GM19193 (cell line): ENCODE results near the gene CCDC9.

Experiments used
- POLR2A ChIP-seq: IDR thresholded peaks from 4 replicates; pipeline ENCODE4 v1.6.1; 2011; ENCODE audit not compliant: insufficient read depth, insufficient read length; ENCODE audit errors: extremely low read depth

The CCDC9 gene

GRCh38 chr19:47255879-47256692 is at the start of gene CCDC9:
CCDC9 (plus strand) TSS chr19:47256525; CDS start chr19:47258401, 1,876 bp downstream.
- peak; percentile 83 for TF ChIP-seq POLR2A

DNA sequence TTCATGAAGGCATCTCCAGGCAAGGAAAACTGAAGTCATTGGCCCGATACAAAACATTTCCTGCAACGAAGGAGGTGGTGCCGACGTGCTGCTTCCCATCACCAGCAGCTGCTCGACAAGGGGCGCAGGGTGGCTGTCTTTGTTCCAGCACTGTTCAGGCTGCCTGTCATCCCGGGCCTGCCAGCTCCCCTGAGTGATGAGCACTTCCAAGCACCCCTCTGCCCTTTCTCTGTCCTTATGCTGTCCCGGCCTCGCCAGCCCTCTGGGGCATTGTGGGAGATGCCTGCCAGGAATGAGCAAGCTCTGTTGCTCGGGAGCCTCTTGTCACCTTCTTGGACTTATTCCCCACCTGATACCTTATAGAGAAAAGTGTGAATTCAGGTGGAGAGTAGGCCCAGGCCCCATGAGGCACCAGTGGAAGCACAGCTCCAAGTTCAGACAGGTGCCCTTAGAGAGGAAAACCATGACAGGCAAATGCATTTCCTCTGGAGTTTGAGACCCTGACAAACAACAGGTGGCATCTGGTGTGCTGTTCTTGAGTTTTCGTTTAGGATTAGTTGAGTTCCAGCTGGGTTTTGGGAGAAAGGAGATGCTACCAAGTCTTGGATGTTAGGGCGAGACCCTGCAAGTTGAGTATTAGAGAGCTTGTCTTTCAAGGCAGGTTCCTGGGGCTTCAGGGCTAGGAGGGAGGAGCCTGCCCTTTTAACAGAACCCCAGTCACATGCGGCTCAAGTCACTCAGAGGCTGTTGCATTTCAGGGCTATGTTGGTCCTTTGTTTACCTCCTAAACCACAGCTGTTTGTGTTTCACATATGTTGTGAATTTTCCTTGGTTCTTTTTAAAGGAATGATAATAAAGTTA is 46.8 kb upstream of the CCDC9 start:
- no peak for TF ChIP-seq POLR2A

DNA sequence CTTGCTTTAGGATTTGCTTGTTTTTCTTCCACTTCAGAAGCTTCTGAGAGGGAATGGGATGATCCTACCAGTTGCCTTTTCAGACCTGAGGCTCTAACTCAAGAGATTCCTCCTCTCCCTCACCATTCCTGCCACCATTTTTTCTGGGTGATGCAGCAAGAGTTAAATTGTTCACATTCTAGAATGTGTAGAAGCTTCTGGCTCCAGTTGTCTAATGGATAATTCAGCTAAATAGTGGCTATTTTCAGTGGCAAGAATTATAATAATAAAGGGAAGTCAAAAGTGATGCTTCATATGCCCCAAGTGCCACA is 46.2 kb upstream of the CCDC9 start:
- no peak for TF ChIP-seq POLR2A

DNA sequence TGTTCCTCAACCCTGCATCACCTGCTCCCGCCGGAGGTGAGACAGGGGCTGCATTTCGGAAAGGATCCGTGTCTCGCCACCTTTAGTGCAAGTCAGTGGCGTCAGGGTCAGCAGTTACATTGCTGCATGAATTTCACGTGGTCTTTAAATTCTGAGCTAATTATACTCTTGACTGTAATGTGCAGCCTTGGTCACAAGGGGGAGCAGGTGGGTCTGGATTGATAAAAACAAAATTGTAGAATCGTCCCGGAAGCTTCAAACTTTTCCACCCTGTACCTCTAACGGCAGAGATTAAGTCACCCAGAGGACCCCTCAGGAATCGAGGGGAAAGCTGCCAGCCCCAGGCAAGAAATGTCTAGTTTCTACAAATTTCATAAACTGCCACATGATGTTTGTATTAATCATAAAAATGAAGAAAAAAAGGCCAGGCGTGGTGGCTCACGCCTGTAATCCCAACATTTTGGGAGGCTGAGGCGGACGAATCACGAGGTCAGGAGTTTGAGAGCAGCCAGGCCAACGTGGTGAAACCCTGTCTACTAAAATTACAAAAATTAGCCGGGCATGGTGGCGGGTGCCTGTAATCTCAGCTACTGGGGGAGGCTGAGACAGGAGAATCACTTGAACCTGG is 45.5 kb upstream of the CCDC9 start:
- TF ChIP-seq POLR2A, result no peak

GRCh38 chr19:47215581-47215980 is 40.7 kb upstream of the CCDC9 start:
- TF ChIP-seq POLR2A, result no peak

GRCh38 chr19:47221080-47221841 is 35.1 kb upstream of the CCDC9 start:
- no peak for TF ChIP-seq POLR2A

- TF ChIP-seq POLR2A, result no peak
Measured at GRCh38 chr19:47221890-47222289, 34.4 kb upstream of the CCDC9 start.

DNA sequence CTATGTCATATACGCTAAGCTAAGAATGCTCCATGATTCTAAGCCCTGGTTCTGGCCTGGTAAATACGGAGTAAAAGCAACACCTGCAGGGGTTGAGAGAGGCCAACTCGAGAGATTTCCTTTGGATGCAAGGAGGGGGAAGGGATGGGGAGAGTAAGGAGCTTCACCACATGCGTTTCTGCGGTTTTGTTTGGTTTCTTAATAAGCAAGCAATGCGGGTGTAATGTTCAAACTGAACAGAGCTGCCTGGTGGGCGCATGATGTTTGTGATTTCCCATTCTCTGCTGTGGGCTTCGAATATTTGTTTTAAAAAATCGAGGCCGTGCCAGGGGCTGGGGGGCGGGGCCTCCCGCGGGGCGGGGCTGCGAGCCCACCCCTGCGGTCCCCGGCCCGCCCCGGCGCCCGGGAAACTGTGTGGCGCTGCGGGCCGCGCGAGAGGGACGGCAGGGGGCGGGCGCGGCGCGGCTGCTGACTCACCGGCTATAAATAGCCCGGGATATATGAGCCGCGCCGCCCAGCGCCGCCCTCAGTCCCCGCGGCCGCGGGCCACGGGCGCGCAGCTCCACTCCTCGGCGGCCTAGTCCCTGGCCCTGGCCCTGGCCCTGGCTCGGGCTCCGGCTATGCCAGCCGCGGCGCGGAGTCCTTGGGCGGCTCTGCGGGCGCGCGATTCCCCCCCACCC is 30.4 kb upstream of the CCDC9 start:
- TF ChIP-seq POLR2A, result peak; percentile 100

DNA sequence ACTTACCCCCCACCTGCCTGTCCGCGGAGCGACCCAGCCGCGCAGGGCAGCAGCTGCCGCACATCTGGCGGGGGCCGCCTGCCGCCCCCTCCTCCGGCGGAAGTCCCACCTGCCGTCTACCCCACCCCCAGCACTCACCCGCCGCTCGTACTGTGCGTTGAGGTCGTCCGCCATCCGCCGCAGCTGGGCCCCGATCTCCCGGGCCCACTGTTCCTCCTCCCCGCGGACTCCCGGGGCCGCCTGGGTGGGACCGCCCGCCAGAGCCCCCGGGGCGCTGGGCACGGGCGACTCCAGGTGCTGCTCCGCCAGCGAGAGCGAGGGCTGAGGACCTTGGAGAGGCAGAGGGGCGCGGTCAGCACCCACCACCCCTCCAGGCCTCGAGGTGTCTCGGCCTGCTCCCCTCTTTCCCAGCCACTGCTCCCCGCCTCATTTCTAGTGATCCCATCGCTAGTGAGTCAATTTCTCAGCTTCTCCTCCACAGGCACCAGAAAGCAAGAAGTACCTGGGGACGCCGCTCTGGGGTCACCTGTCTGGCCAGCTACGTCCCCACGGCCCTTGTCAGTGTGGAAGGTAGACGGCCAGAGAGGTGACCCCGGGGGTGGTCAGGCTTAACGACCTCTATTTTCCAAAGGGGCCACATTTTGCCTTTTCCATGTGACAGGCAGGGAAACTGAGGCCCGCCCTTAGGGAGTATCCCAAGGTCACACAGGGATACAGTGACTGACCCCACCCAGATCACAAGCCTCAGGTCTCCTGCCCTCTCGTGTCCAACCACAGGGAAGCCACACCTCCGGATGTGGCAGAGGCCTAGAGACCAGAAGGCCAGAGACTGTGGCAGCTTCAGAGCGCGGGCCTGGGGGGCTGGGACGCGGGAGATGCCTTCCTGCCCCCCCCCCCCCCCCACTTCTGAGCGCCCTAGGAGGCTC is 29.6 kb upstream of the CCDC9 start:
- peak; percentile 69 for TF ChIP-seq POLR2A

GRCh38 chr19:47227352-47228167 is 28.8 kb upstream of the CCDC9 start:
- TF ChIP-seq POLR2A, result peak; percentile 12

DNA sequence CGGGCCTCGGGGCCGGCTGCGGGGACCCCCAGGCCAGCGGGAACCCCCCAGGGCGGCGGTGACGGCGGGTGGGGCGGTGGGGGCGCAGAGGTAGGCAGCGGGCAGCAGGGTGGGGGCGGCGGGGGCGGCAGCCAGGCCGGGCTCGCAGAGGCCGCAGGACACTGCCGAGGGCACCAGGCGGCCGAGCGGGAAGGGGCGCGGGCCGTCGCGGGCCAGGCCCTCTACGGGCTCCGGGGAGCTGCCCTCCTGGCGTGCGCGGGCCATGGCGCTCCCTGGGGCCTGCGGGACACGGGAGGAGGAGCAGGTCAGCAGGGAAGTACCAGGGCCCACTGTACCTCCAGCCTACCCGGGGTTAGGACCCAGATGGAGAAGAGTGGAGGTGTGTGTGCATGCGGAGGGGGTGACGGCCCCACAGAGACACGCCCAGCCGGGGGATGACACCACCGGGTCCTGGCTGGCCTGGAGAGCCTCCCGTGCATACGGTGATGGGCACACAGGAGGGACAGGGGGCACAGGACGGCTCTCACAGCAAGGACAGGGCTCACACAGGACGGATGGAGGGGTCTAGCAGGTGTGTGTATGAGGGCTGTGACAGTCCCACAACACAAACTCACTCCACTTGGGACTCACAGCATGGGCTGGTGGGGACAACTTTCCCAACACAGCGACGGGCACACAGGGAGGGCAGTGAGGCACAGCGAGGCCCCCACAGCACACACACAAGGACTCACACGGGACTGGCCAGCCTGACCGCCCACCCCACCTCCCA is 28.0 kb upstream of the CCDC9 start:
- peak; percentile 38 for TF ChIP-seq POLR2A

GRCh38 chr19:47228937-47229675 is 27.2 kb upstream of the CCDC9 start:
- TF ChIP-seq POLR2A, result peak; percentile 7

DNA sequence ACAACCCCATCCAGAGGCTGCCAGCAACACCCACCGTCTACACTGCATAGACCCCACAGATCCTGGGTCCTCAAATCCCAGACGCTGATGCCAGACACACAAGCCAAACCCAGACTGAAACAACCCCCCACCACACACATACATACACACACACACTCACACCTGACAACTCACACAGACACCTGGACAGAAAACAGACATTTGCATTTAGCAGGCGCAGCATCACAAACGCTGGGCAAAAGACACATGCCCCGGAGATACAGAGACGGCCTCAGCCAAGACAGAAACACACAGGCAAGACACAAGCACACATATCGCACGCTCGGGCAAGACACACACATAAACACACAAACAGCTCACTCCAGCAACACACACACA is 26.7 kb upstream of the CCDC9 start:
- TF ChIP-seq POLR2A, result no peak
